ENCODE measurements around the gene BTRC. TPM values are rescaled to one million over a fixed set of nuclear protein-coding genes. Genes with fewer than 3 reads are reported as not detected.

BTRC gene
- total and polyA plus RNA-seq, 2 donors (not counting 3 experiments of a cell fraction or from before 2014, with no cell fraction given) = 11.6 to 18.5 TPM

GRCh38 chr10:101492814-101493213 is 138.8 kb downstream of the BTRC start:
- Histone ChIP-seq H3K36me3 (ENCODE audit: control insufficient read depth in 2 of 2, extremely low read depth in 1 of 2, insufficient read depth in 2 of 2, low read length in 2 of 2) (no peaks in the 10 kb centered on the region), H3K4me3 (replicated peaks in 1 of 3; ENCODE audit: insufficient read depth in 1 of 3, low read depth in 1 of 3, low read length in 3 of 3) (no peak overlapping the region), H4K20me1 (replicated peaks; ENCODE audit: control insufficient read depth, extremely low read depth, insufficient read depth, low read length) (no peaks in the 10 kb centered on the region), H3K9ac (replicated peaks; ENCODE audit: extremely low read depth, insufficient read depth, low read length) (no peak overlapping the region), H3K27me3 (ENCODE audit: control insufficient read depth in 2 of 2, insufficient read depth in 2 of 2, low read length in 2 of 2) (no peaks in the 10 kb centered on the region), H3K9me3 (replicated peaks; ENCODE audit: control insufficient read depth, insufficient read depth, low read length) (no peaks in the 10 kb centered on the region), H3K4me2 (ENCODE audit: insufficient read depth, low read length) (no peak overlapping the region), H3K9me1 (replicated peaks; ENCODE audit: control insufficient read depth, extremely low read depth, insufficient read depth, low read length) (no peaks in the 10 kb centered on the region), H3K79me2 (ENCODE audit: control insufficient read depth, insufficient read depth, low read length) (no peaks in the 10 kb centered on the region), H3K27ac (ENCODE audit: insufficient read depth, low read depth, low read length) (no peak overlapping the region), H2AFZ (ENCODE audit: low read depth, low read length) (no peak overlapping the region), H3K4me1 (ENCODE audit: control insufficient read depth, extremely low read depth, insufficient read depth, low read length) (no peaks in the 10 kb centered on the region)
- FAIRE-seq = no peak
- TF ChIP-seq JUN (IDR thresholded peaks at IDR 0.05; ENCODE audit: borderline replicate concordance, insufficient read depth, insufficient read length, low read depth) = no peak
- no peak for TF ChIP-seq EZH2 (IDR thresholded peaks at IDR 0.05; ENCODE audit: borderline replicate concordance, low read depth, low read length, severe bottlenecking)
- no peak for TF ChIP-seq POLR2A (IDR thresholded peaks at IDR 0.05; ENCODE audit: low read depth, low read length)
- no peak for TF ChIP-seq POLR2AphosphoS5 (IDR thresholded peaks at IDR 0.05; ENCODE audit: insufficient read depth, low read depth, low read length)
- no peak for TF ChIP-seq MAX (IDR thresholded peaks at IDR 0.05; ENCODE audit: insufficient read depth, insufficient read length)
- TF ChIP-seq GATA2 (IDR thresholded peaks at IDR 0.05; ENCODE audit: insufficient read depth, insufficient read length, low read depth, low read length) = no peak
- TF ChIP-seq CTCF (IDR thresholded peaks at IDR 0.05; ENCODE audit: extremely low read depth in 1 of 2, insufficient read depth in 1 of 2, low read depth in 1 of 2, low read length in 2 of 2) = no peak
- TF ChIP-seq FOS (IDR thresholded peaks at IDR 0.05; ENCODE audit: borderline replicate concordance, insufficient read depth, low read length) = no peak
- no peak for TF ChIP-seq MYC (IDR thresholded peaks at IDR 0.05; ENCODE audit: low read depth, low read length)
- CTCF ChIA-PET = interaction anchor here (1.0 kb wide), 1 partner anchor 19 kb away, joined by 3 read pairs; no protein-coding TSS in a partner anchor
- intact Hi-C loops (cut with micrococcal nuclease) = no loop called here
- dilution Hi-C loops (cut with MboI; ENCODE audit: extremely low pct_ligation_motif_present, low sequenced_read_pairs) = no loop called here
- POLR2A ChIA-PET = no interaction called here
- no peak for DNase-seq (ENCODE audit: low read depth, low spot score)
- BruUV-seq (replicated peaks) = no TSS peak
